NCI-H187 (cell line): ENCODE data around the gene FGD3.

Source experiments
- DNase-seq, 2 experiments: peaks; one replicate each; lab custom pipeline; 2025; lab: John Stamatoyannopoulos, UW

The FGD3 gene

GRCh38 chr9:93028448-93029006 is 81.2 kb downstream of the FGD3 start:
- no peak for DNase-seq

GRCh38 chr9:93030642-93031628 is 83.6 kb downstream of the FGD3 start:
- no peak for DNase-seq

- no peak for DNase-seq
Observed at GRCh38 chr9:93031629-93032430, 84.5 kb downstream of the FGD3 start.

GRCh38 chr9:93032545-93032944 is 85.2 kb downstream of the FGD3 start:
- DNase-seq, result no peak

GRCh38 chr9:93033531-93033930 is 86.2 kb downstream of the FGD3 start:
- peak; percentile 37 to 40 for DNase-seq

- no peak for DNase-seq
Observed at GRCh38 chr9:93035106-93035660, 87.9 kb downstream of the FGD3 start.

- no peak for DNase-seq
Observed at GRCh38 chr9:93035821-93036351, 88.6 kb downstream of the FGD3 start.

GRCh38 chr9:93036887-93037475 is 89.7 kb downstream of the FGD3 start:
- no peak for DNase-seq

GRCh38 chr9:93037476-93037971 is 90.2 kb downstream of the FGD3 start:
- no peak for DNase-seq

GRCh38 chr9:93038918-93039317 is 91.6 kb downstream of the FGD3 start:
- no peak for DNase-seq

GRCh38 chr9:93039456-93039855 is 92.1 kb downstream of the FGD3 start:
- no peak for DNase-seq

GRCh38 chr9:93039976-93040375 is 92.7 kb downstream of the FGD3 start:
- no peak for DNase-seq

GRCh38 chr9:93040409-93040808 is 93.1 kb downstream of the FGD3 start:
- DNase-seq, result no peak

- no peak for DNase-seq
Observed at GRCh38 chr9:93041108-93041802, 93.9 kb downstream of the FGD3 start.

- DNase-seq, result no peak
Observed at GRCh38 chr9:93043122-93043521, 95.8 kb downstream of the FGD3 start.

- DNase-seq, result no peak
Observed at GRCh38 chr9:93045521-93045920, 98.2 kb downstream of the FGD3 start.

- no peak for DNase-seq
Observed at GRCh38 chr9:93048566-93049448, 101.5 kb downstream of the FGD3 start.

GRCh38 chr9:93049491-93049890 is 102.2 kb downstream of the FGD3 start:
- DNase-seq, result no peak

- DNase-seq, result no peak
Observed at GRCh38 chr9:93050231-93050630, 102.9 kb downstream of the FGD3 start.

GRCh38 chr9:93051680-93052089 is 104.4 kb downstream of the FGD3 start:
- no peak for DNase-seq
